Measurements from ENCODE around the gene CCM2L.

DNA sequence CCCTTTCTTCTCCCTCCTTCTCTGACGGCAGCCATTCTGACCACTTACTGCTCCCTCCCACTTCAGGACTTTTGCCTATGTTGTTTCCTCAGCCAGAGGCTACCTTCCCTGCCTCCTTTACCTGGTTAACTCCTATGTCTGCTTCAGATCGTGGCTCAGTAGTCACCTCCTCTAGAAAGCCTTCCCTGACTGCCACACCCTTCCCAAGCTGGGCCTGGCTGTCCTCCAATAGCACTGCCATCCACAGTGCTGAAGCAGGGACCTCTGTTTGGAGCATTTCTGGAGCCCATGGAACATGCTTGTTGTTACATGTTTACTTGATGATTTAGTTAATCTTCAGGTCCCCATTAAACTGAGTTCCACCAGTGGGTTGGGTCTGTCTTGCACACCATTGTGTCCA is 28.5 kb upstream of the CCM2L start:
- TF ChIP-seq POLR2A (IDR thresholded peaks at IDR 0.05) (no peak), EP300 (IDR thresholded peaks at IDR 0.05) (no peak)
- TF ChIP-seq, protein P1, sequence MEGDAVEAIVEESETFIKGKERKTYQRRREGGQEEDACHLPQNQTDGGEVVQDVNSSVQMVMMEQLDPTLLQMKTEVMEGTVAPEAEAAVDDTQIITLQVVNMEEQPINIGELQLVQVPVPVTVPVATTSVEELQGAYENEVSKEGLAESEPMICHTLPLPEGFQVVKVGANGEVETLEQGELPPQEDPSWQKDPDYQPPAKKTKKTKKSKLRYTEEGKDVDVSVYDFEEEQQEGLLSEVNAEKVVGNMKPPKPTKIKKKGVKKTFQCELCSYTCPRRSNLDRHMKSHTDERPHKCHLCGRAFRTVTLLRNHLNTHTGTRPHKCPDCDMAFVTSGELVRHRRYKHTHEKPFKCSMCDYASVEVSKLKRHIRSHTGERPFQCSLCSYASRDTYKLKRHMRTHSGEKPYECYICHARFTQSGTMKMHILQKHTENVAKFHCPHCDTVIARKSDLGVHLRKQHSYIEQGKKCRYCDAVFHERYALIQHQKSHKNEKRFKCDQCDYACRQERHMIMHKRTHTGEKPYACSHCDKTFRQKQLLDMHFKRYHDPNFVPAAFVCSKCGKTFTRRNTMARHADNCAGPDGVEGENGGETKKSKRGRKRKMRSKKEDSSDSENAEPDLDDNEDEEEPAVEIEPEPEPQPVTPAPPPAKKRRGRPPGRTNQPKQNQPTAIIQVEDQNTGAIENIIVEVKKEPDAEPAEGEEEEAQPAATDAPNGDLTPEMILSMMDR (IDR thresholded peaks at IDR 0.05) = no peak
